SJSA1 (cell line): Measurements from ENCODE around the gene SPRYD3. TPM values are rescaled to one million over a fixed set of nuclear protein-coding genes. Genes with fewer than 3 reads are reported as not detected.

Experiments used
- DNase-seq, 2 experiments: peaks; one replicate each; pipeline ENCODE4 v3.0.0-alpha.2; 2015 to 2020; ENCODE audit warnings: low spot score in 2 of 2, low read depth in 1 of 2
- H3K27ac ChIP-seq: fragments of 250-450 bp; sonication (Bioruptor Pico); 2 replicates; pipeline ENCODE4 v1.5.1; 2020; ENCODE audit warnings: mild to moderate bottlenecking, moderate library complexity
- H3K27me3 ChIP-seq: fragments of 250-450 bp; sonication (Bioruptor Pico); replicated peaks from 2 replicates; pipeline ENCODE4 v1.5.1; 2020; ENCODE audit warnings: mild to moderate bottlenecking, moderate library complexity
- H3K36me3 ChIP-seq: fragments of 250-450 bp; sonication (Bioruptor Pico); 2 replicates; pipeline ENCODE4 v1.5.1; 2020; ENCODE audit warnings: mild to moderate bottlenecking
- H3K4me1 ChIP-seq: fragments of 250-450 bp; sonication (Bioruptor Pico); replicated peaks from 2 replicates; pipeline ENCODE4 v1.6.1; 2021; ENCODE audit warnings: mild to moderate bottlenecking
- H3K4me3 ChIP-seq: fragments of 250-450 bp; sonication (Bioruptor Pico); 2 replicates; pipeline ENCODE4 v1.5.1; 2020; ENCODE audit warnings: mild to moderate bottlenecking
- H3K9me3 ChIP-seq: fragments of 250-450 bp; sonication (Bioruptor Pico); replicated peaks from 2 replicates; pipeline ENCODE4 v1.5.1; 2020; ENCODE audit warnings: mild to moderate bottlenecking
- total RNA-seq: library from RNA; depleted of rRNA; stranded (reverse); fragments of >200 nt; shearing (Covaris generic); gene quantifications from 2 replicates; pipeline ENCODE4 v1.2.3, GENCODE V29; 2014

The SPRYD3 gene
- total RNA-seq, 1 experiment from 2014 or later: 18.3 TPM

GRCh38 chr12:53067074-53067992 lies 11.9 kb downstream of the SPRYD3 start:
- H3K27ac ChIP-seq: no peak overlapping the region; the same call in 1 of the 2 replicates
- DNase-seq: peak in 1 of 2 experiments; percentile 39

DNA sequence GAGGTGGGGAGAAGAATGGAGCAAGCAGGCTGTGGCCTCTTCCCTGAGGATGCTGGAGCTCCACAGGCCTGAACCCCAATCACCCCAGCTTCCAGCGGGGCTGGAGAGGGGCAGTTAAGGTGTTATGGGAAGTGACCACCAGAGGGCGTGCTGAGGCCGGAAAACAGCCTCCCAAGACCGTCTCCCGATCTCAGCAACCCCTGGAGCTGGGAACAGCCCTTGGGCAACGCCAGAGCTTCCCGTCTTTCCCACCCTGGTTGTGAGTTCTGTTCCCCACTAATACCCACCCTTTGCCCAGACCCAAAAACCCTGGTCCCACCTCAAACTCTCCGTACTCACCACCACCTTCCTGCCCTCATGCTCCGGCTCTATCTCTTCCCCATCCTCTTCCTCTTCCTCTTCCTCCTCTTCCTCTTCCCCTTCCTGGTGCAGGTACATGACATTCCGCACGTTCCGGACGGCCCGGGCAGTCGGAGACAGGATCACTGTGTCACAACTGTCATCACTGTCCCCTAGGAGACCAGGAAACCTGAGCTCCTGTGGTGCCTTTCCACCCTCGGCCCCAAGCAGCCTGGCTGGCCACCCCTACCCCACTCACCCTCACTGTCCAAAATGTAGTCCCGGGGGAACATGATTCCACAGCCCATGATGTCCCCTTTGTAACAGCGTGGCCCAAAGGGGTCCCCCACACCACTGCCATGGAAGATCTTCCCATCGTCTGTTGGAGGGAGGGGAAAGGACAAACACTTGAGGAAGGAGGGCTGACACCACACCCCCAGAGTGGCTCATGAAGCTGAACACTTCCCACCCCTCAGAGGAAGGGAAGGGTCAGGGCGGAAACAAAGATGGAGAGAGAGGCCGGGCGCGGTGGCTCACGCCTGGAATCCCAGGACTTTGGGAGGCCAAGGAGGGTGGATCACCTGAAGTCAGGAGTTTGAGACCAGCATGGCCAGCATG lies 12.9 kb downstream of the SPRYD3 start:
- H3K27ac ChIP-seq: peak overlapping the region; percentile 63
- peaks cover 60% of the 10 kb centered on the region for H3K36me3 ChIP-seq
- DNase-seq: peak; percentile 66 to 87
- H3K27me3 ChIP-seq: no peaks in the 10 kb centered on the region
- H3K4me1 ChIP-seq: peaks cover 36% of the 10 kb centered on the region
- no peaks in the 10 kb centered on the region for H3K9me3 ChIP-seq
- no peak overlapping the region for H3K4me3 ChIP-seq

More at GRCh38 chr12:53067074-53067992, 11.9 kb downstream of the SPRYD3 start:
- Histone ChIP-seq H3K9me3 (no peaks in the 10 kb centered on the region), H3K4me1 (peaks cover 41% of the 10 kb centered on the region), H3K4me3 (no peak overlapping the region), H3K27me3 (no peaks in the 10 kb centered on the region), H3K36me3 (peaks cover 66% of the 10 kb centered on the region)

- no peaks in the 10 kb centered on the region for H3K27me3 ChIP-seq
- H3K36me3 ChIP-seq: peaks cover 52% of the 10 kb centered on the region
- H3K9me3 ChIP-seq: no peaks in the 10 kb centered on the region
- H3K4me1 ChIP-seq: peaks cover 28% of the 10 kb centered on the region
- no peak for DNase-seq
- H3K4me3 ChIP-seq: no peak overlapping the region
- no peak overlapping the region for H3K27ac ChIP-seq
Observed at GRCh38 chr12:53065470-53065869, 13.7 kb downstream of the SPRYD3 start.

DNA sequence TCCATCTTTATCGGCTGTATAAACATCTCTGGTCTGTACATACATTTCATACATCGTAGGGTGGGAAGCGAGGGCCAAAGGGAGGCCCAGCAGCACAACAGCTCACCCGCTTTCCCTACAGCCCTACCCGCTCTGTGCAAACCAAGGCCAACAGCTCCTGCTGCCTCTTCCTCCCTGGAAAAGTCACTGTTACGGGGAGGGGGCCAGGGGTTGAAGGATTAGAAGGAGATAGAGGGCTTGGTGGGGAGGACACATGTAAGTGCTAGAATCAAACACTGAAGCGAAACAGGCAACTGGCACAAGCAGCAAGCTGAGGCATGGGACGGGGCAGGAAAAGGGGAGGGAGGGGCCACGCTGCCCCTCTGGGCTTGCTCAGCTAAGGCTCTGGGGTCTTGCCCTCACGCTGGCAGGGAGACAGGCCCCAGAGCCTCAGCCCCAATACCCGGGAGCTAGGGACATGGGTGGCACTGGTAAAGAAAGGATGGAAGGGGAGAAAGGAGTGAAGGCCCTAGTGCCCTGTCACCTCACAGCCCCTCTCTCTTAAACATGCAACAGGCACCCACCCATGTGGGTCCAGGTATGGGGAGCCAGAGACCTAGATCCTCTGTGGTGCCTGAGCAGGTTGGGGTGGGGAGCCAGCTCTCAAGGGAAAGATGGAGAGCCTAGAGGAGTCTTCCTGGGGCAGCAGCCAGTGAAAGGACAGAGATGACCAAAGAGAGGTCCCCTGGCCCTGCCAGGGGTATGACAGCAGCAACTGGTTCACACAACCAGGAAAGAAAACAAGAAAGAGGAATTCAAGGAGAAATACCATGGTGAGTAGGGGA lies 14.4 kb downstream of the SPRYD3 start:
- peaks cover 27% of the 10 kb centered on the region for H3K4me1 ChIP-seq
- no peak overlapping the region for H3K27ac ChIP-seq
- no peaks in the 10 kb centered on the region for H3K9me3 ChIP-seq
- H3K27me3 ChIP-seq: no peaks in the 10 kb centered on the region
- peak in 1 of 2 experiments; percentile 34 for DNase-seq
- H3K36me3 ChIP-seq: peaks cover 46% of the 10 kb centered on the region
- no peak overlapping the region for H3K4me3 ChIP-seq

- no peaks in the 10 kb centered on the region for H3K9me3 ChIP-seq
- peak in 1 of 2 experiments; percentile 32 for DNase-seq
- H3K4me3 ChIP-seq: no peak overlapping the region
- H3K27ac ChIP-seq: no peak overlapping the region
- peaks cover 45% of the 10 kb centered on the region for H3K36me3 ChIP-seq
- H3K4me1 ChIP-seq: peaks cover 27% of the 10 kb centered on the region
- H3K27me3 ChIP-seq: no peaks in the 10 kb centered on the region
Observed at GRCh38 chr12:53063708-53064612, 15.2 kb downstream of the SPRYD3 start.

GRCh38 chr12:53062977-53063707 lies 16.0 kb downstream of the SPRYD3 start:
- DNase-seq: no peak
- peaks cover 27% of the 10 kb centered on the region for H3K4me1 ChIP-seq
- H3K36me3 ChIP-seq: peaks cover 45% of the 10 kb centered on the region
- H3K4me3 ChIP-seq: no peak overlapping the region
- no peak overlapping the region for H3K27ac ChIP-seq
- no peaks in the 10 kb centered on the region for H3K9me3 ChIP-seq
- H3K27me3 ChIP-seq: no peaks in the 10 kb centered on the region

GRCh38 chr12:53062011-53062961 lies 16.9 kb downstream of the SPRYD3 start:
- no peaks in the 10 kb centered on the region for H3K27me3 ChIP-seq
- no peaks in the 10 kb centered on the region for H3K9me3 ChIP-seq
- no peak for DNase-seq
- H3K36me3 ChIP-seq: peaks cover 39% of the 10 kb centered on the region
- no peak overlapping the region for H3K4me3 ChIP-seq
- H3K27ac ChIP-seq: no peak overlapping the region
- H3K4me1 ChIP-seq: peaks cover 19% of the 10 kb centered on the region

GRCh38 chr12:53061404-53062010 lies 17.7 kb downstream of the SPRYD3 start:
- DNase-seq: no peak
- Histone ChIP-seq H3K4me3 (no peak overlapping the region), H3K9me3 (no peaks in the 10 kb centered on the region), H3K4me1 (peaks cover 11% of the 10 kb centered on the region), H3K27me3 (no peaks in the 10 kb centered on the region), H3K27ac (no peak overlapping the region), H3K36me3 (peaks cover 34% of the 10 kb centered on the region)

GRCh38 chr12:53060721-53061276 lies 18.4 kb downstream of the SPRYD3 start:
- Histone ChIP-seq H3K4me1 (peaks cover 4% of the 10 kb centered on the region), H3K4me3 (no peak overlapping the region), H3K36me3 (peaks cover 27% of the 10 kb centered on the region), H3K27me3 (no peaks in the 10 kb centered on the region), H3K9me3 (no peaks in the 10 kb centered on the region), H3K27ac (no peak overlapping the region)
- DNase-seq: no peak

- Histone ChIP-seq H3K9me3 (no peaks in the 10 kb centered on the region), H3K36me3 (peaks cover 21% of the 10 kb centered on the region), H3K4me3 (no peak overlapping the region), H3K4me1 (no peaks in the 10 kb centered on the region), H3K27ac (no peak overlapping the region), H3K27me3 (no peaks in the 10 kb centered on the region)
- DNase-seq: no peak
Observed at GRCh38 chr12:53060064-53060720, 19.0 kb downstream of the SPRYD3 start.
